B cell (primary cell): ENCODE data around the gene RNF167. TPM values are rescaled to one million over a fixed set of nuclear protein-coding genes. Genes with fewer than 3 reads are reported as not detected.

ENCODE experiments used
- ATAC-seq: fragments of 200-7000 bp; cut with Tn5 transposase; one replicate; pipeline ENCODE4 v1.10.0; 2021; ENCODE audit warnings: low read depth, mild to moderate bottlenecking, moderate number of reproducible peaks, moderate library complexity
- CTCF ChIA-PET: fragments of 350-600 bp; sonication (Branson Sonifier 250); formaldehyde crosslinking; loops from one replicate; lab custom pipeline; 2021; ENCODE audit warnings: antibody characterized with exemption, inconsistent platforms; lab: Charles Lee
- POLR2A ChIA-PET: fragments of 350-600 bp; sonication (Branson Sonifier 250); formaldehyde crosslinking; loops from one replicate; lab custom pipeline; 2021; ENCODE audit warnings: antibody characterized with exemption; lab: Charles Lee
- DNase-seq: peaks from one replicate; pipeline ENCODE4 v3.0.0; 2013
- H2AFZ ChIP-seq: 2 replicates; pipeline ENCODE4 v1.6.1; 2012; ENCODE audit warnings: mild to moderate bottlenecking, low read depth, low read length; ENCODE audit not compliant: insufficient read depth, poor library complexity, severe bottlenecking
- H3K27ac ChIP-seq, 2 donors: 1 replicate in 1 of 2; 2 replicates in 1 of 2; pipeline ENCODE4 v1.5.1; 2012 to 2013; ENCODE audit warnings: low read length in 2 of 2, mild to moderate bottlenecking in 2 of 2, moderate library complexity in 1 of 2
- H3K27me3 ChIP-seq, 4 experiments: fragments of 200-600 bp in 1 of 4; sonication (generic) in 1 of 4; replicated peaks in 1 of 4; 1 replicate in 2 of 4; 2 replicates in 2 of 4; pipeline versions ENCODE4 v1.6.1 to v1.7.0; 2013 to 2016; ENCODE audit warnings: low read length in 3 of 4, mild to moderate bottlenecking in 2 of 4, mixed read lengths in 1 of 4, moderate library complexity in 1 of 4; ENCODE audit not compliant: insufficient read depth in 4 of 4, control insufficient read depth in 3 of 4; ENCODE audit errors: control extremely low read depth in 1 of 4
- H3K36me3 ChIP-seq, 2 experiments: replicated peaks in 1 of 2; 1 replicate in 1 of 2; 2 replicates in 1 of 2; pipeline versions ENCODE4 v1.6.1 to v1.7.1; 2013; ENCODE audit warnings: low read length in 1 of 2; ENCODE audit not compliant: insufficient read depth in 2 of 2, control insufficient read depth in 1 of 2; ENCODE audit errors: control extremely low read depth in 1 of 2, extremely low read depth in 1 of 2
- H3K4me1 ChIP-seq, 2 donors: fragments of 200-600 bp in 1 of 2; sonication (generic) in 1 of 2; 1 replicate in 1 of 2; 2 replicates in 1 of 2; pipeline versions ENCODE4 v1.5.1 to v1.6.1; 2013 to 2017; ENCODE audit warnings: low read length in 2 of 2; ENCODE audit not compliant: control insufficient read depth in 2 of 2, insufficient read depth in 2 of 2
- H3K4me2 ChIP-seq: replicated peaks from 2 replicates; pipeline ENCODE3; 2012; ENCODE audit warnings: mild to moderate bottlenecking, low read depth, low read length; ENCODE audit not compliant: poor library complexity, severe bottlenecking
- H3K4me3 ChIP-seq, 5 experiments: fragments of 200-600 bp in 1 of 5; sonication (generic) in 1 of 5; 1 replicate in 3 of 5; 2 replicates in 2 of 5; pipeline versions ENCODE4 v1.5.1 to v1.7.0; 2011 to 2016; ENCODE audit warnings: low read length in 4 of 5, mild to moderate bottlenecking in 4 of 5, low read depth in 2 of 5, control low read depth in 1 of 5, moderate library complexity in 1 of 5; ENCODE audit not compliant: insufficient read depth in 1 of 5; ENCODE audit errors: control extremely low read depth in 1 of 5, extremely low read depth in 1 of 5
- H3K79me2 ChIP-seq: fragments of 200-600 bp; sonication (generic); one replicate; pipeline ENCODE4 v1.6.0; 2016; ENCODE audit warnings: low read length; ENCODE audit not compliant: control insufficient read depth, insufficient read depth
- H3K9ac ChIP-seq: fragments of 200-600 bp; sonication (generic); 2 replicates; pipeline ENCODE4 v1.6.1; 2017; ENCODE audit warnings: mild to moderate bottlenecking, low read length, moderate library complexity
- H3K9me3 ChIP-seq, 3 donors: one replicate each; pipeline versions ENCODE4 v1.6.1 to v1.7.1; 2013; ENCODE audit warnings: low read length in 2 of 3; ENCODE audit not compliant: control insufficient read depth in 2 of 3, insufficient read depth in 1 of 3; ENCODE audit errors: control extremely low read depth in 1 of 3
- H4K20me1 ChIP-seq: 2 replicates; pipeline ENCODE4 v1.6.0; 2012; ENCODE audit warnings: mild to moderate bottlenecking, low read length; ENCODE audit not compliant: insufficient read depth, control insufficient read depth, poor library complexity, severe bottlenecking
- H3K27ac Mint-ChIP-seq: one replicate; pipeline ENCODE4 v1.8.0; 2021; ENCODE audit warnings: mixed read lengths
- H3K27me3 Mint-ChIP-seq: one replicate; pipeline ENCODE4 v1.8.0; 2021; ENCODE audit warnings: mixed read lengths
- H3K4me1 Mint-ChIP-seq: one replicate; pipeline ENCODE4 v1.8.0; 2021; ENCODE audit warnings: mixed read lengths
- H3K4me3 Mint-ChIP-seq: one replicate; pipeline ENCODE4 v1.8.0; 2021; ENCODE audit warnings: mixed read lengths
- H3K9me3 Mint-ChIP-seq: one replicate; pipeline ENCODE4 v1.8.0; 2022; ENCODE audit warnings: mixed read lengths; ENCODE audit not compliant: insufficient read depth
- CTCF ChIP-seq: fragments of 200-600 bp; IDR thresholded peaks from one replicate; pipeline ENCODE4 v1.8.0; 2022; ENCODE audit warnings: antibody characterized with exemption, mild to moderate bottlenecking
- EZH2 ChIP-seq: IDR thresholded peaks from 2 replicates; pipeline ENCODE4 v1.6.1; 2012; ENCODE audit warnings: borderline replicate concordance, low read depth, mild to moderate bottlenecking, moderate library complexity, low read length; ENCODE audit not compliant: insufficient read depth, poor library complexity, severe bottlenecking
- WGBS: methylation state at CpG from one replicate; pipeline ENCODE4 v1.1.5; 2013; ENCODE audit warnings: missing lambda C conversion rate; ENCODE audit not compliant: insufficient coverage; 5-methylcytosine and 5-hydroxymethylcytosine counted together
- intact Hi-C: fragments of 100-400 bp; cut with micrococcal nuclease; formaldehyde crosslinking; loops from one replicate; pipeline ENCODE4 v1.10.0; 2022
- polyA plus RNA-seq: library from polyadenylated mRNA; depleted of rRNA; stranded (reverse); fragments of >200 nt; gene quantifications from 2 replicates; pipeline ENCODE4 v1.2.3, GENCODE V29; 2012
- total RNA-seq, 2 donors: library from RNA; stranded (reverse); fragments of 120-200 nt in 1 of 2; gene quantifications; 1 replicate in 1 of 2; 2 replicates in 1 of 2; pipeline versions ENCODE4 v1.2.3 to v1.2.4, GENCODE V29; 2013 to 2022

RNF167 gene
- total and polyA plus RNA-seq, 2 donors (not counting 1 experiment from before 2014, with no cell fraction given), result 143 to 186 TPM

- peak overlapping the region; percentile 68 for H3K9ac ChIP-seq
Observed at GRCh38 chr17:4901108-4901647, 38.9 kb upstream of the RNF167 start.

More at GRCh38 chr17:4901108-4901647, 38.9 kb upstream of the RNF167 start:
- POLR2A ChIA-PET, result interaction anchor here (0.6 to 2.0 kb wide), 2 partner anchors 46 to 66 kb away, joined by 5 to 6 read pairs; partner anchors contain the start of gene SPAG7
- CTCF ChIA-PET, result interaction anchor here (1.1 to 4.0 kb wide), 5 partner anchors 39 to 191 kb away, joined by 3 to 15 read pairs (median 6); partner anchors contain the start of genes GLTPD2, RNF167, SLC25A11 and SPAG7
- Histone ChIP-seq H2AFZ (peak overlapping the region; percentile 37), H3K27ac (peak overlapping the region; percentile 28 to 53), H4K20me1 (no peaks in the 10 kb centered on the region), H3K4me2 (peak overlapping the region; percentile 98), H3K27me3 (peaks cover 0 to 30% (median 11%) of the 10 kb centered on the region in 4 experiments), H3K36me3 (peaks cover 0 to 8% of the 10 kb centered on the region in 2 experiments), H3K4me3 (peak overlapping the region; percentile 9 to 67 (median 36)), H3K9me3 (peaks cover 0 to 25% (median 0%) of the 10 kb centered on the region in 3 donors), H3K4me1 (peaks cover 45 to 53% of the 10 kb centered on the region in 2 donors), H3K79me2 (no peaks in the 10 kb centered on the region)
- Mint-ChIP-seq H3K4me1 (peaks cover 48% of the 10 kb centered on the region), H3K9me3 (no peaks in the 10 kb centered on the region), H3K27me3 (peaks cover 7% of the 10 kb centered on the region), H3K4me3 (peak overlapping the region; percentile 93), H3K27ac (peak overlapping the region; percentile 82)
- no peak for DNase-seq
- WGBS, result 34% methylated on average over 37 of the region's 37 CpGs
- no peak for TF ChIP-seq EZH2
- no peak for TF ChIP-seq CTCF
- ATAC-seq, result no peak
- intact Hi-C loops, result loop anchor here (5.0 kb wide), 1 partner anchor 334 kb away; no protein-coding TSS in a partner anchor
